Right cardiac atrium (tissue), 5 donors: ENCODE data around the gene UPK3A. TPM values are rescaled to one million over a fixed set of nuclear protein-coding genes. Genes with fewer than 3 reads are reported as not detected.
"Not testable (repeated sequence)": the region's sequence is repeated elsewhere in the genome, so short reads cannot be mapped to it uniquely, and the experiment has no call there.

Experiments used
- ATAC-seq, 2 donors: fragments of 200-7000 bp; cut with Tn5 transposase; one replicate each; pipeline versions ENCODE4 v1.8.0 to v1.9.1; 2020; ENCODE audit warnings: moderate library complexity in 2 of 2, mild to moderate bottlenecking in 1 of 2
- DNase-seq, 3 donors: peaks; one replicate each; pipeline ENCODE4 v3.0.0-alpha.2; 2020
- H3K27ac ChIP-seq: one replicate; pipeline ENCODE4 v1.5.1; 2013; ENCODE audit warnings: mild to moderate bottlenecking, low read length, control low read depth, moderate library complexity
- H3K27me3 ChIP-seq: one replicate; pipeline ENCODE4 v1.6.1; 2013; ENCODE audit not compliant: control insufficient read depth, insufficient read depth
- H3K4me1 ChIP-seq: one replicate; pipeline ENCODE4 v1.6.1; 2013; ENCODE audit warnings: low read length; ENCODE audit not compliant: control insufficient read depth, insufficient read depth
- H3K4me3 ChIP-seq: one replicate; pipeline ENCODE4 v1.5.1; 2013; ENCODE audit warnings: low read length, control low read depth
- H3K9me3 ChIP-seq: one replicate; pipeline ENCODE4 v1.6.1; 2013; ENCODE audit warnings: low read length; ENCODE audit not compliant: control insufficient read depth
- WGBS: extraction: QIAGEN DNeasy Blood & Tissue Kit; methylation state at CpG from one replicate; pipeline ENCODE4 v1.1.7; 2013; 5-methylcytosine and 5-hydroxymethylcytosine counted together
- intact Hi-C, 4 donors: fragments of 100-400 bp; cut with DNase I; formaldehyde crosslinking; loops; one replicate each; pipeline versions ENCODE4 v1.11.0 to v1.14.0; 2022 to 2023
- polyA plus RNA-seq: library from polyadenylated mRNA; stranded (reverse); fragments of 200-250 nt; gene quantifications from one replicate; pipeline ENCODE4 v1.2.3, GENCODE V29; 2013
- total RNA-seq, 4 donors: library from RNA; stranded (reverse); fragmentation: NEBNext Ultra II Directional; extraction: Animal tissue kit (Norgen Biotek cat#: 25700); gene quantifications; one replicate each; pipeline ENCODE4 v1.2.1, GENCODE V29; 2021
- donor health status: healthy with polysubstance abuse.
- donor health status: DM: no; HTN: yes; CAD: no.
- donor health status: DM: no; HTN: no; CAD: no.
- donor health status: DM: no; HTN: yes; CAD: no; lungs with severe emphysema.
- donor health status: DM: yes; HTN: yes; CAD: no.

Gene UPK3A
- total and polyA plus RNA-seq, 5 donors: not detected

DNA sequence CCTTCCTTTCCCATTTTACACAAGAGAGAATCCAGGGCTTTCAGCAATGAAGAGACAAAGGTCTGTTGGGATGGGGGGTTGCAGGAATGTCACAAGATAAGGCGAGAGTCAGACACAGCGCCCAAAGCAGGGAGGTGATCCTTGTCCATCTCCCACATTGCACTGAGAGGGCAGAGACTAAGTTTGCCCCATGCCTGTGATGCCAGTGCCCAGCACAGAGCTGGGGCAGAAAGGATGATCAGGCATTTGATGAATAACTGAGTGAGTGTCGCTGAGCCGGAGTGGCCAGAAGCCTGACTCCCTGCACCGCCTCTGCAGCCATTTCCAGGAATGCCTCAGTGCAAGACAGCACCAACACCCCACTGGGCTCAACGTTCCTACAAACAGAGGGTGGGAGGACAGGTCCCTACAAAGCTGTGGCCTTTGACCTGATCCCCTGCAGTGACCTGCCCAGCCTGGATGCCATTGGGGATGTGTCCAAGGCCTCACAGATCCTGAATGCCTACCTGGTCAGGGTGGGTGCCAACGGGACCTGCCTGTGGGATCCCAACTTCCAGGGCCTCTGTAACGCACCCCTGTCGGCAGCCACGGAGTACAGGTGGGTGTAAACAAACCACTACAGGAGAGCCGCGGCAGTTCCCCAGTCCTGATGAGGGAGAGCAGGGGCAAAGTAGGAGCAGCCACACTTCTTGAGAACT is 2.3 kb downstream of the UPK3A start:
- no peak for ATAC-seq

DNA sequence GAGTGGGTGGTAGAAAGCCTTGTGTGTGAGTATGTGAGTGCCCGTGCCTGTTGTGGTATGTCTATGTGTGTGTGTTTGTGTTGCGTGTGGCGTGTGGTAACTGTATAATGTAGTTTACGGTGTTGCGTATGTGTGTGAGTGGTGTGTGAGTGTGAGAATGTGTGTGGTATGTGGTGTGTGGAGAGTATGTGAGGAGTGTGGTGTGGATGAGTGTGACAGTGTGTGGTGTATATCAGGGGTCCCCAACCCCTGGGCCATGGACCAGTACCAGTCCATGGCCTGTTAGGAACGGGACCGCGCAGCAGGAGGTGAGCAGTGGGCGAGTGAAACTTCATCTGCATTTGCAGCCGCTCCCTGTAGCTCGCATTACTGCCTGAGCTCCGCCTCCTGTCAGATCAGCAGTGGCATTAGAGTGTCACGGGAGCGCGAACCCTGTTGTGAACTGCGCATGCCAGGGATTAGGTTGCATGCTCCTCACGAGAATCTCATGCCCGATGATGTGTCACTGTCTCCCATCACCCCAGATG is 5.7 kb downstream of the UPK3A start:
- no peak overlapping the region for H3K4me3 ChIP-seq

More for the DNA sequence above, 2.3 kb downstream of the UPK3A start:
- Histone ChIP-seq H3K27ac (no peak overlapping the region), H3K4me3 (no peak overlapping the region), H3K27me3 (no peaks in the 10 kb centered on the region), H3K4me1 (no peaks in the 10 kb centered on the region), H3K9me3 (no peaks in the 10 kb centered on the region)
- intact Hi-C loops: no loop called here
- WGBS: 77% methylated on average over 12 of the region's 12 CpGs
- DNase-seq: no peak

DNA sequence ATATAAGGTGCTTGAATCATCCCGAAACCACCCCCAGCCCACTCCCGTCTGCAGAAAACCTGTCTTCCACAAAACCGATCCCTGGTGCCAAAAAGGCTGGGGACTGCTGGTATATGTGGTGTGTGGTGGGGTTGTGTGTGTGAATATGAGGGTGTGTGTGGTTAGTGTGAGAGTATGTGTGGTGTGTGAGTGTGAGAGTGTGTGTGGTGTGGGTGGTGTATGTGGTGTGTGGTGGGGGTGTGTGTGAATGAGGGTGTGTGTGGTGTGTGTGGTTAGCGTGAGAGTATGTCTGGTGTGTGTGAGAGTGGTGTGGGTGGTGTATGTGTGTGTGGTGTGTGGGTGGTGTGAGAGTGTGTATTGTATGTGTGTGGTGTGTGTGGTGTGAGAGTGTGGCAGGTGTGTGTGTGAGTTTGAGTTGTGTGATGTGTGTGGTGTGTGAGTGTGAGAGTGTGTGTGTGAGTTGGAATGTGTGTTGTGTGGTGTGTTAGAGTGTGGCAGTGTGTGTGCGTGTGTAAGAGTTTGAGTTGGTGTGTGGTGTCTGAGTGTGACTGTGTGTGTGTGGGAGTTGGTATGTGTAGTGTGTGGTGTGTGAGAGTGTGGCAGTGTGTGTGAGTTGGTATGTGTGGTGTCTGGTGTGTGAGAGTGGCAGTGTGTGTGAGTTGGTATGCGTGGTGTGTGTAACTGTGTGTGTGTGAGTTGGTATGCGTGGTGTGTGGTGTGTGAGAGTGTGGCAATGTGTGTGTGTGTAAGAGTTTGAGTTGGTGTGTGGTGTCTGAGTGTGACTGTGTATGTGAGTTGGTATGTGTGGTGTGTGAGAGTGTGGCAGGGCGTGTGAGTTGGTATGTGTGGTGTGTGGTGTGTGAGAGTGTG is 6.5 kb downstream of the UPK3A start:
- 88% methylated on average over 8 of the region's 8 CpGs for WGBS
- H3K9me3 ChIP-seq: no peaks in the 10 kb centered on the region
- DNase-seq (no peak), ATAC-seq (no peak)
- H3K27me3 ChIP-seq: no peaks in the 10 kb centered on the region
- H3K4me3 ChIP-seq: no peak overlapping the region
- intact Hi-C loops: no loop called here
- no peak overlapping the region for H3K27ac ChIP-seq
- no peaks in the 10 kb centered on the region for H3K4me1 ChIP-seq

More for the DNA sequence above, 5.7 kb downstream of the UPK3A start:
- Histone ChIP-seq H3K27ac (no peak overlapping the region), H3K9me3 (no peaks in the 10 kb centered on the region), H3K4me1 (no peaks in the 10 kb centered on the region), H3K27me3 (no peaks in the 10 kb centered on the region)
- 39% methylated on average over 18 of the region's 18 CpGs for WGBS
- intact Hi-C loops: no loop called here
- peak; percentile 40 to 48 for ATAC-seq
- peak in 2 of 3 donors; percentile 73 to 76 for DNase-seq

DNA sequence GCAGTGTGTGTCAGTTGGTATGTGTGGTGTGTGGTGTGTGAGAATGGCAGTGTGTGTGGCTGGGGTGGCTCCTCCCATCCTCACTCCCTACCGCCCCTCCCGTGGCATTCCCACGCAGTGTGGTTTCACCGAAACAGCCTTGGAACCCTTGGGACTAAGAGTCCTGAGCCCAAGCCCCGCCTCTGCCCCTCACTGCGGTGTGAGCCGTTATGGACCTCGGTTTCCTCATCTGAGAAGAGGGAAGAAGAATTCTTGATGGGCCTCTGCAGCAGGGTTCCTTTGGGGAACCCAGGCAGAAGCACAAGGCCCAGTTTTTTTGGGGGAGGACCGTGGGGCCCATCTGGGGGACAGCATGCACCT is 7.2 kb downstream of the UPK3A start:
- Histone ChIP-seq H3K4me1 (no peaks in the 10 kb centered on the region), H3K4me3 (no peak overlapping the region), H3K27ac (no peak overlapping the region), H3K9me3 (no peaks in the 10 kb centered on the region), H3K27me3 (no peaks in the 10 kb centered on the region)
- ATAC-seq (no peak), DNase-seq (no peak)
- 76% methylated on average over 9 of the region's 9 CpGs for WGBS
- intact Hi-C loops: no loop called here

DNA sequence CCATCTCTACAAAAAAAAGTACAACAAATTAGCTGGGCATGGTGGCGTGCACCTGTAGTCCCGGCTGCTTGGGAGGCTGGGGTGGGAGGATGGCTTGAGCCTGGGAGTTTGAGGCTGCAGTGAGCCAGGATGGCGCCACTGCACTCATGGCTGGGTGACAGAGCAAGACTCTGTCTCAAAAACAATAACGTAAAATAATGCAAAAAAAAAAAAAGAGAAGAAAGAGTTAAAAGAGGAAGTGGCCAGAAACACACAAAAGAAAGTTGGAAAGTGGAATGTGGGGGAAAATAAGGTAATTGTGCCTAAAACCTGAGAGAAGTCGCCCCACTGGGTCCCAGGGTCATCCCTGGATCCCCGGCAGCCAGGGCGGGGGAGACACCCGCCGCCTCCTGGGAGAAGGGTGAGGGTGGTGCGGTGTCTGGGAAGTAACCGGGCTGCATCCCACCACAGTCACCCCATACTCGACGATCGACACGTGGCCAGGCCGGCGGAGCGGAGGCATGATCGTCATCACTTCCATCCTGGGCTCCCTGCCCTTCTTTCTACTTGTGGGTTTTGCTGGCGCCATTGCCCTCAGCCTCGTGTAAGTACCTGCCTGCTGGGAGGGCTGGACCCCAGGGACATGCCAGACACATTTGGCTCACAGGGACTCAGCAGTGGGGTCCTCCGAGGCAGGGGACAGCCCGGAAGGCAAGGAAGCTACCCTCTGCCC is 8.1 kb downstream of the UPK3A start:
- H3K27me3 ChIP-seq: no peaks in the 10 kb centered on the region
- H3K4me1 ChIP-seq: no peaks in the 10 kb centered on the region
- DNase-seq: no peak
- H3K27ac ChIP-seq: no peak overlapping the region
- H3K9me3 ChIP-seq: no peaks in the 10 kb centered on the region
- no peak overlapping the region for H3K4me3 ChIP-seq
- intact Hi-C loops: no loop called here
- WGBS: 53% methylated on average over 23 of the region's 23 CpGs
- ATAC-seq: no peak

DNA sequence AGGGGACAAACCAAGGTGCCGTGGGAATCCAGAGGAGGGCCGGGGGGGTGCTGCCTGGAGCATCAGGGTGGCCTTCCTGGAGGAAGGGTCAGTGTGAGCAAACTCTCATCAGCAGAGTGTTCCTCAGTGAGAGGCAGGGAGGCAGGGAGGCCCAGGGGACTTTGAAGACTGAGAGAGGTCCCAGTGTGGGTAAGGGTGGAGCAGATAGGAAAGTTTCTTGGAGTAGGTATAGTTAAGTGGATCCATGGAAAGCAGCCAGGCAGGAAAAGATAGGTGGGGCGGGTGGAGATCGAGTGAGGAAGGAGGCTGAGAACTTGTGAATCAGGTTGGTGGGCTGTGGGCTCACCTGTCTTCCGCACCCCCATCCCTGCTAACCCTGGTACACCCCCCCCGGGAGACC is 9.3 kb downstream of the UPK3A start:
- 62% methylated on average over 6 of the region's 6 CpGs for WGBS
- intact Hi-C loops: no loop called here
- DNase-seq (no peak), ATAC-seq (no peak)
- no peak overlapping the region for H3K4me3 ChIP-seq
- H3K27me3 ChIP-seq: no peaks in the 10 kb centered on the region
- H3K4me1 ChIP-seq: no peaks in the 10 kb centered on the region
- no peak overlapping the region for H3K27ac ChIP-seq
- H3K9me3 ChIP-seq: no peaks in the 10 kb centered on the region

DNA sequence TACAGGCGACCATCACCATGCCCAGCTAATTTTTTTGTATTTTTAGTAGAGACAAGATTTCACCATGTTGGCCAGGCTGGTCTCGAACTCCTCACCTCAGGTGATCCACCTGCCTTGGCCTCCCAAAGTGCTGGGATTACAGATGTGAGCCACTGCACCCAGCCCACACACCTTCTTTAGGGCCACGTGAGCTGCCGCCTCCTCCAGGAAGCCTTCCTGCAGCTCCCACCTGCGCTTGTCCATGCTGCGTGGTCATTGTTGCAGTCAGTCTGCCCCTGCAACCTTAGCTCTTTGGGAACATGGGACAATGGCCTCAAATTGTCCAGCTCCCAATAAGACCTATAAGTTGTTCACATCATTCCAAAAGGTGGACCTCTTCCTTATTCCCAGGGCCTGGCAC is 10.3 kb downstream of the UPK3A start:
- 93% methylated on average over 6 of the region's 6 CpGs for WGBS
- H3K27me3 ChIP-seq, H3K27ac ChIP-seq, DNase-seq, H3K9me3 ChIP-seq, H3K4me3 ChIP-seq, H3K4me1 ChIP-seq, ATAC-seq, intact Hi-C loops: not testable (repeated sequence)

DNA sequence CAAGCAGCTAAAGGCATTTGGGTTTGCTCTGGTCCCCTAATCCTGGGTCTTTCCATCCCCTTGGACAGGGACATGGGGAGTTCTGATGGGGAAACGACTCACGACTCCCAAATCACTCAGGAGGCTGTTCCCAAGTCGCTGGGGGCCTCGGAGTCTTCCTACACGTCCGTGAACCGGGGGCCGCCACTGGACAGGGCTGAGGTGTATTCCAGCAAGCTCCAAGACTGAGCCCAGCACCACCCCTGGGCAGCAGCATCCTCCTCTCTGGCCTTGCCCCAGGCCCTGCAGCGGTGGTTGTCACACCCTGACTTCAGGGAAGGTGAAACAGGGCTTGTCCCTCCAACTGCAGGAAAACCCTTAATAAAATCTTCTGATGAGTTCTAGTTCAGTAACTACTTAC is 10.7 kb downstream of the UPK3A start:
- H3K9me3 ChIP-seq: no peaks in the 10 kb centered on the region
- ATAC-seq: no peak
- intact Hi-C loops: no loop called here
- no peaks in the 10 kb centered on the region for H3K27me3 ChIP-seq
- DNase-seq: no peak
- H3K4me1 ChIP-seq: no peaks in the 10 kb centered on the region
- 82% methylated on average over 9 of the region's 9 CpGs for WGBS
- H3K27ac ChIP-seq: no peak overlapping the region
- H3K4me3 ChIP-seq: no peak overlapping the region

DNA sequence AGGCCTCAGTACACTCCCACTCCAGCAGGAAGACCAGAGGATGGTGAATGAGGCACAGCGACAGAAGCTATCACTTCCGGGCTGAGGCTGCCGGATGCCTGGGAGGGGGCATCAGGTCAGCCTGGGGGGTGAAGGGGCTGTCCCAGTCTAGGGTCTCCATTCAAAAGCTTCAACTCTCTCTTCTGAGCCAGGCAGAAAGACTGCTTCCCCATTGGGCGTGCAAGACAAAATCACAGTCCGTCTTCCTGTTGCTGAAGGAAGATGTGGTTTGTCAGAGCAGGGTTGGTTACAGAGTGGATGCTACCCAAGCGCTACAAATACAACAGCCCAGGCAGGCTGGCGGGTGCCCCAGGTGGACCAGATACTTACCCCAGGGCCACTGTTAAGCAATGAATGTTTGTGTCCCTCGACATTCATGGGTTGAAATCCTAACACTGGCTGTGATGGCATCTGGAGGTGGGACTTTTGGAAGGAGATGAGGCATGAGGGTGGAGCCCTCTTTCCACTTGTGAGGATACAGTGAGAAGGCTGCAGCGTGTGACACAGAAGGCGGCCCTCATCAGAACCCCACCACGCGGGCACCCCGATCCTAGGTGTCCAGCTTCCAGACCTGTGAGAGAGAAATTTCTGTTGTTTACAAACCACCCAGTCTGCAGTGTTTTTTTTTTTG is 12.0 kb downstream of the UPK3A start:
- no peaks in the 10 kb centered on the region for H3K9me3 ChIP-seq
- H3K27me3 ChIP-seq: no peaks in the 10 kb centered on the region
- no peak overlapping the region for H3K27ac ChIP-seq
- intact Hi-C loops: no loop called here
- no peak overlapping the region for H3K4me3 ChIP-seq
- H3K4me1 ChIP-seq: no peaks in the 10 kb centered on the region
- DNase-seq (no peak), ATAC-seq (no peak)
- 71% methylated on average over 13 of the region's 13 CpGs for WGBS

DNA sequence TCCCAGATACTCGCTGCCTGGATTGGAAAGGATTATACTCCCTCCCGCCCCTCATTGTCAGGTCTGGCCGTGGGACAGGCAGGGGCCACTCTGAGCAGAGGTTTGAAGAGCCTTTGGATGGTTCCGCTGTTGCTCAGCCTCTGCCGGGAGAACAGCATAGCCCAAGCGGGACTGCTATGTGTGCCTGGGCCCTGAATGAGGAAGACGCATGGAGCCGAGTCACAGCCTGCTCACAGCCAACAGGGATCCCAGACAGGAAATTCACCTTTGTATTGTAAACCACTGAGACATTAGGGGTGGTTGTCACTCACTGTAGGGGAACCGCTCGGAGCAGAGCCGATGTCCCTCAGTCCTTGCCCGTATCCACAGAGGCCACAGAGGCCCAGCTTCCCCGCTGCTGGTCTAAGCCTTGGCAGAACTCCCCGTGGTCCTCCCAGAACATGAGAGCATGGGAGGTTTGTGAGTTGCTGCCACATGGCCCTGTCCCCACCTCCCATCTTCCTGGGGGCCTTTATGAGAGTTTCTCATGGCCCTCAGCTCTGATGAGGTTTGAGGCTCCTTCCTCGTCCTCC is 14.3 kb downstream of the UPK3A start:
- no peak for DNase-seq
- H3K4me1 ChIP-seq: no peaks in the 10 kb centered on the region
- WGBS: 60% methylated on average over 15 of the region's 15 CpGs
- H3K27ac ChIP-seq: no peak overlapping the region
- no peaks in the 10 kb centered on the region for H3K9me3 ChIP-seq
- H3K27me3 ChIP-seq: no peaks in the 10 kb centered on the region
- intact Hi-C loops: no loop called here
- no peak for ATAC-seq
- no peak overlapping the region for H3K4me3 ChIP-seq
